ENCODE measurements around the gene ZDHHC13. TPM values are rescaled to one million over a fixed set of nuclear protein-coding genes. Genes with fewer than 3 reads are reported as not detected.

The ZDHHC13 gene
- total and polyA plus RNA-seq, 9 of the 15 experiments (the other 6 are each of a cell fraction or from before 2014, with no cell fraction given): 4.7 to 18.6 (median 10.0) TPM

GRCh38 chr11:19185516-19186052 lies 68.6 kb downstream of the ZDHHC13 start:
- Histone ChIP-seq H3K9me1 (ENCODE audit: control insufficient read depth, insufficient read depth, low read length) (no peaks in the 10 kb centered on the region), H3K4me1 (replicated peaks in 1 of 2; ENCODE audit: control insufficient read depth in 2 of 2, insufficient read depth in 2 of 2, low read length in 2 of 2) (no peaks in the 10 kb centered on the region; a peak in 2 of 5 replicates), H2AFZ (ENCODE audit: low read depth, low read length) (no peak overlapping the region), H3K4me3 (no peak overlapping the region), H3K27me3 (ENCODE audit: control insufficient read depth in 2 of 2, insufficient read depth in 2 of 2, low read length in 2 of 2) (peaks cover 4 to 31% of the 10 kb centered on the region in 2 experiments; a peak in 2 of 5 replicates), H3K4me2 (ENCODE audit: insufficient read depth, low read length) (no peak overlapping the region), H3K79me2 (ENCODE audit: control insufficient read depth, insufficient read depth, low read length) (no peaks in the 10 kb centered on the region), H3K36me3 (ENCODE audit: control insufficient read depth, insufficient read depth, low read length) (no peaks in the 10 kb centered on the region), H3K27ac (ENCODE audit: extremely low read depth, low read depth, low read length) (no peak overlapping the region), H3K9ac (ENCODE audit: insufficient read depth in 1 of 2, low read depth in 2 of 2, low read length in 2 of 2) (no peak overlapping the region), H4K20me1 (replicated peaks; ENCODE audit: control insufficient read depth, insufficient read depth, low read length) (no peaks in the 10 kb centered on the region), H3K9me3 (replicated peaks; ENCODE audit: control insufficient read depth, insufficient read depth, low read depth, low read length) (no peaks in the 10 kb centered on the region)
- 11% methylated on average over 6 of the region's 6 CpGs for WGBS (ENCODE audit: insufficient coverage, low coverage, missing lambda C conversion rate)
- intact Hi-C loops (cut with micrococcal nuclease) (no loop called here), in situ Hi-C loops (cut with MboI) (no loop called here)
- FAIRE-seq: no peak
- ChIA-PET POLR2A (no interaction called here), CTCF (ENCODE audit: low intra/inter-chr PET ratio) (no interaction called here)
- no TSS peak for BruUV-seq (replicated peaks)
- no peak for DNase-seq (ENCODE audit: extremely low read depth in 1 of 4, low spot score in 3 of 4)
- ATAC-seq: no peak
- TF ChIP-seq ZNF280B (CRISPR knock-in tag; IDR thresholded peaks at IDR 0.05) (no peak), TCFL5 (CRISPR knock-in tag; conservative IDR thresholded peaks at IDR 0.05) (no peak), ATF3 (IDR thresholded peaks at IDR 0.05) (no peak), ATF3 (CRISPR knock-in tag; conservative IDR thresholded peaks at IDR 0.05) (no peak), MAFG (tag; conservative IDR thresholded peaks at IDR 0.05) (no peak), NCOA4 (IDR thresholded peaks at IDR 0.05; ENCODE audit: partially characterized antibody) (no peak), ZNF347 (CRISPR knock-in tag; IDR thresholded peaks at IDR 0.05; ENCODE audit: low read depth) (no peak), CUX1 (CRISPR knock-in tag; IDR thresholded peaks at IDR 0.05) (no peak), CCAR2 (IDR thresholded peaks at IDR 0.05; ENCODE audit: low read depth, low read length) (no peak), SMARCA4 (IDR thresholded peaks at IDR 0.05) (no peak), MTA2 (IDR thresholded peaks at IDR 0.05; ENCODE audit: low read depth) (no peak), PREB (CRISPR knock-in tag; IDR thresholded peaks at IDR 0.05) (no peak)

Data from K562 (cell line).